GM18499 (cell line): ENCODE results near the gene TTC13.

Source experiments
- ATAC-seq: cut with Tn5 transposase; IDR thresholded peaks from one replicate; pipeline ENCODE4 v1.9.1; 2021; ENCODE audit warnings: moderate number of reproducible peaks; ENCODE audit not compliant: insufficient read depth, unreplicated experiment

The TTC13 gene

GRCh38 chr1:230877924-230878590 lies 100.6 kb downstream of the TTC13 start:
- no peak for ATAC-seq

GRCh38 chr1:230877146-230877923 lies 101.3 kb downstream of the TTC13 start:
- ATAC-seq, result no peak

GRCh38 chr1:230876660-230877059 lies 102.0 kb downstream of the TTC13 start:
- ATAC-seq, result no peak

GRCh38 chr1:230875370-230875769 lies 103.3 kb downstream of the TTC13 start:
- ATAC-seq, result no peak

- ATAC-seq, result no peak
These were observed 107.7 kb downstream of the TTC13 start for GRCh38 chr1:230870916-230871315.

GRCh38 chr1:230869500-230869899 lies 109.2 kb downstream of the TTC13 start:
- no peak for ATAC-seq

GRCh38 chr1:230868736-230869385 lies 109.8 kb downstream of the TTC13 start:
- no peak for ATAC-seq

- no peak for ATAC-seq
These were observed 110.5 kb downstream of the TTC13 start, which contains the start of gene C1orf198 for GRCh38 chr1:230867903-230868735. TSS of gene C1orf198 (minus strand) at chr1:230868521. CDS start at chr1:230868512, 9 bp downstream.

- ATAC-seq, result no peak
These were observed 111.4 kb downstream of the TTC13 start for GRCh38 chr1:230867101-230867902.

GRCh38 chr1:230866171-230867070 lies 112.2 kb downstream of the TTC13 start:
- ATAC-seq, result no peak

GRCh38 chr1:230865062-230865817 lies 113.4 kb downstream of the TTC13 start:
- no peak for ATAC-seq

GRCh38 chr1:230864441-230864840 lies 114.2 kb downstream of the TTC13 start:
- ATAC-seq, result no peak

- no peak for ATAC-seq
These were observed 115.2 kb downstream of the TTC13 start for GRCh38 chr1:230863449-230863848.

- no peak for ATAC-seq
These were observed 116.6 kb downstream of the TTC13 start for GRCh38 chr1:230861970-230862595.

GRCh38 chr1:230861489-230861888 lies 117.2 kb downstream of the TTC13 start:
- no peak for ATAC-seq

- ATAC-seq, result no peak
These were observed 117.9 kb downstream of the TTC13 start for GRCh38 chr1:230860617-230861384.
